NCI-H146 (cell line): ENCODE measurements around the gene OVOL2.

Experiments
- DNase-seq: peaks from one replicate; lab custom pipeline; 2025; lab: John Stamatoyannopoulos, UW

Gene OVOL2

DNA sequence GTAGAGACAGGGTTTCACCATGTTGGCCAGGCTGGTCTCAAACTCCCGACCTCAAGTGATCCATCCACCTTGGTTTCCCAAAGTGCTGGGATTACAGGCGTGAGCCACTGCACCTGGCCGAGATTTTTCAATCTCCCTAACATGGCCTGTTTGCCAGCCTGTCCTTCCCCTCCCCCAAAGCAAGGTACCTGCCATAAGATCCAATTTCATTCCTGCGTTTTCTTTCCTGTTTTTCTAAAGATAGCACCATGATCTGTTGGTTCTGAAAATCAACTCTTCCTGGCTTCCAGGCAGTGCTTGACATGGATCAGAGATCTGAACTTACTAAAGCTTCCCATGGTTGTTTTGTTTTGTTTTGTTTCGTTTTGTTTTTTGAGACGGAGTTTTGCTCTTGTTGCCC, 81.4 kb downstream of the OVOL2 start:
- no peak for DNase-seq
